Measurements from ENCODE around the gene KRTAP5-2.
A peak's percentile ranks its signal among the peaks of the same experiment; 100 is the strongest.
"Not testable (repeated sequence)": the region's sequence is repeated elsewhere in the genome, so short reads cannot be mapped to it uniquely, and the experiment has no call there.

KRTAP5-2 gene

GRCh38 chr11:1586699-1587098 is 11.4 kb downstream of the KRTAP5-2 start:
- DNase-seq, result no peak

DNA sequence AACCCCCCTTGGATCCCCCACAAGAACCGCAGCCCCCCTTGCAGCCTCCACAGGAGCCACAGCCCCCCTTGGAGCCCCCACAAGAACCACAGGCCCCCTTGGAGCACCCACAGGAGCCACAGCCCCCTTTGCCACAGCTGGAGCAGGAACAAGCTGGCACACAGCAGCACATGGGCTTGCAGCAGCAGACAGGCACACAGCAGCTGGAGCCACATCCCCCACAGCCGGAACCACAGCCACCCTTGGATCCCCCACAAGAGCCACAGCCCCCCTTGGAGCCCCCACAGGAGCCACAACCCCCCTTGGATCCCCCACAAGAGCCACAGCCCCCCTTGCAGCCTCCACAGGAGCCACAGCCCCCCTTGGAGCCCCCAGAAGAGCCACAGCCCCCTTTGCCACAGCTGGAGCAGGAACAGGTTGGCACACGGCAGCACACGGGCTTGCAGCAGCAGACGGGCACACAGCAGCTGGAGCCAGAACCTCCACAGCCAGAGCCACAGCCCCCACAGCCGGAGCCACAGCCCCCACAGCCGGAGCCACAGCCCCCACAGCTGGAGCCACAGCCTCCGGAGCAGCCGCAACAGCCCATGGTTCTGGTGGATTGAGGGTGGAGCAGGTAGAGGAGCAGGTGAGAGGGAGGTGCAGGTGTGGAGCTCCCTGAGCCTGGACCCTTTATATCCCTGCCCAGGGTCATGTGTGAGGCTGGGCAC is 13.3 kb downstream of the KRTAP5-2 start, which contains the start of gene KRTAP5-1:
Gene KRTAP5-1 (minus strand): TSS at position 623 of the 710 bp plus-strand sequence. CDS start 34 bp downstream, at position 589.
- DNase-seq, result not testable (repeated sequence)

DNA sequence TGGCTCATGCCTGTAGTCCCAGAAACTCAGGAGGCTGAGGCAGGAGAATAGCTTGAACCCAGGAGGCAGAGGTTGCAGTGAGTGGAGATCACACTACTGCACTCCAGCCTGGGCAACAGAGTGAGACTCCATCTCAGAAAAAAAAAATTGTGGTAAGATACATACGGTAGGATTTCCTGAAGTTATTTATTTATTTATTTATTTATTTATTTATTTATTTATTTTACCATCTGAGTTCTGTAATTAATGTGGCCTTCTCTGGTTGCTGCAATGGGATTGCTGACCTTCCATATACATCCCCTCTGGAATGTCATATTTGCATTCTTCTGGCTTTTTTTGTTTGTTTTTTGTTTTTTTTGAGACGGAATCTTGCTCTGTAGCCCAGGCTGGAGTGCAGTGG is 15.2 kb downstream of the KRTAP5-2 start:
- not testable (repeated sequence) for DNase-seq

- no peak for DNase-seq
These were observed 16.1 kb downstream of the KRTAP5-2 start for GRCh38 chr11:1581976-1582375.

GRCh38 chr11:1576825-1577224 is 21.3 kb downstream of the KRTAP5-2 start:
- no peak for DNase-seq

DNA sequence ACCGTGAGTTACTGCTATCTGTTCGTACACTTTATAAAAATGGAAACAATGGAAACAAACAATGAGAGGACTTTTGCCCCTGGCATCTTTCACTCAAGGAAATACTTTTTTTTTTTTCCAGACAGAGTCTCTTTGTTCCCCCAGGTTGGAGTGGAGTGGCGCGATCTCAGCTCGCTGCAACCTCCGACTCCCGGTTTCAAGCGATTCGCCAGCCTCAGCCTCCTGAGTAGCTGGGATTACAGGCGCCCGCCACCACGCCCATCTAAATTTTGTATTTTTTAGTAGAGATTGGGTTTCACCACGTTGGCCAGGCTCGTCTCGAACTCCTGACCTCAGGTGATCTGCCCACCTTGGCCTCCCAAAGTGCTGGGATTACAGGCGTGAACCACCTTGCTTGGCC is 22.3 kb downstream of the KRTAP5-2 start:
- not testable (repeated sequence) for DNase-seq

GRCh38 chr11:1574933-1575242 is 23.2 kb downstream of the KRTAP5-2 start:
- DNase-seq, result no peak

DNA sequence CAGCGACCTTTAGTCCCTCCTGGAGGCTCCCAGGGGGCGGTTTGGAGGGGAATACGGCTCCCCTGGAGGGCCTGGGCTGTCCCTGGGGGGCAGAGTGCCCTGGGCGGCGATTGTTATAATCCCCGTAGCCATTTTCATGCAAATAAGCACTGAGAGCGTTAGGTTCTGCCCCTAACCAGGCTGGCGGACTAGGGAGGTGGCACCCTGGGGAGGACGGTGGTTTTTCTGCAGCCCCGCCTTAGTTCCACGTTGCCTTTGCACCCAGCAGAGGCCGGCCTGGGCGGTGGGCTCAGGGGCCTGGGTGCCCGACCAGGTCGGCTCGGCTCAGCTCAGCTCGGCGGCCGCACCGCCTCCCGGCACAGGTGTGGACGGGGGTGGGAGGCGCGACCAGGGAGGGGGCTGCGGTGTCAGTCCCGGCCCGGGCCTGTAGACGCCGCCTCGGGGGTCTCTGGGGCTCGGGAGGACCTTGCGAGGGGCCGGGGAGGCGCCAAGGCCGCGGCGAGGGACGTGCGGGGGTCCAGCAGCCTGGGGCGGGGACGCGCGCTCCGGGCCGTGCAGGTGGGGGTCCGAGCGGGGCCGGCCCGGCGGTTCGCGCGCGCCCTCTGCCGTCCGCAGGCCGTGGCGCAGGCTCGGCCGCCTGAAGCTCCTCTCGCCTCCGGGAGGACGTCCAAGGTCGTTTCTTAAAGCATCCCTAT is 23.7 kb downstream of the KRTAP5-2 start:
- peak; percentile 20 for DNase-seq

GRCh38 chr11:1573903-1574237 is 24.2 kb downstream of the KRTAP5-2 start:
- no peak for DNase-seq

DNA sequence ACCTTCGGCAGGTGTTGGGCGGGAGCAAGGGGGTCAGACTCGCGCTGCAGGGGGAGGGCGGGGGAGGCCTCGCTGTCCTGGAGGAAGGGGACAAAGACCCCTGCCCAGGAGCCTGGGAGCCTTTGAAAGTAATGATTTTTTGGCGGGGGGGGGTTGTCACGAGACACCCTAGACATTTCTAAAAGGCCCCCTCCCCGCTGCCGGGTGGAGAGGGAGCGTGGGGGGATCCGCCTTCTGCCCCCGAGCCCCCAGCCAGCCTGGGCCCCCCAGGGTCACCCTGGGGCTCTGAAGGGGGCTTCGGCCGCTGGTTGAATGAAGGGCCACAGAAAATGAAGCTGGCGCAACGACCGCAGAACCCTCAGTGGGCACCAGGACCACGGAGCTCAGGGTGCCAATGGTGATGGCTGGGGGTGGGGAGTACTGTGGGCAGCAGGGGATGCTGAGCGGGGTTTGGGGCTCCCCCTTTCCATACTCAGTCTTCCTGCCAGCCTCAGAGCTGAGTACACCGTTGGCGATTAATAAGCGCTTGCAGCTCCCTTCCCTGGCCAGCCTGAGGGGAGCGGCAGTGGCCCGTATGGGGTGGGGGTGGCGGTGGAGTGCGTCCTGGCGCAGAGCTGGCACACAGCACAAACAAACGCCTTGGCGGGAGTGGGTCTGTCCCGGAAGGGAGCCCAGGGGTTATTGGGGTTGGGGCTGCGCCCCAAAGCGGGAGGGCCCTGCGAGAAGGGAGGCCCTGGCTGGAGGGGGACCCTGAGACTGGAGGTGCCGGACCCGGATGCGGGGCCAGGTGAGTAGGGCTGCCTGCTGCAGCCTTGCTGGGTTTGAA is 24.8 kb downstream of the KRTAP5-2 start:
- DNase-seq, result no peak

DNA sequence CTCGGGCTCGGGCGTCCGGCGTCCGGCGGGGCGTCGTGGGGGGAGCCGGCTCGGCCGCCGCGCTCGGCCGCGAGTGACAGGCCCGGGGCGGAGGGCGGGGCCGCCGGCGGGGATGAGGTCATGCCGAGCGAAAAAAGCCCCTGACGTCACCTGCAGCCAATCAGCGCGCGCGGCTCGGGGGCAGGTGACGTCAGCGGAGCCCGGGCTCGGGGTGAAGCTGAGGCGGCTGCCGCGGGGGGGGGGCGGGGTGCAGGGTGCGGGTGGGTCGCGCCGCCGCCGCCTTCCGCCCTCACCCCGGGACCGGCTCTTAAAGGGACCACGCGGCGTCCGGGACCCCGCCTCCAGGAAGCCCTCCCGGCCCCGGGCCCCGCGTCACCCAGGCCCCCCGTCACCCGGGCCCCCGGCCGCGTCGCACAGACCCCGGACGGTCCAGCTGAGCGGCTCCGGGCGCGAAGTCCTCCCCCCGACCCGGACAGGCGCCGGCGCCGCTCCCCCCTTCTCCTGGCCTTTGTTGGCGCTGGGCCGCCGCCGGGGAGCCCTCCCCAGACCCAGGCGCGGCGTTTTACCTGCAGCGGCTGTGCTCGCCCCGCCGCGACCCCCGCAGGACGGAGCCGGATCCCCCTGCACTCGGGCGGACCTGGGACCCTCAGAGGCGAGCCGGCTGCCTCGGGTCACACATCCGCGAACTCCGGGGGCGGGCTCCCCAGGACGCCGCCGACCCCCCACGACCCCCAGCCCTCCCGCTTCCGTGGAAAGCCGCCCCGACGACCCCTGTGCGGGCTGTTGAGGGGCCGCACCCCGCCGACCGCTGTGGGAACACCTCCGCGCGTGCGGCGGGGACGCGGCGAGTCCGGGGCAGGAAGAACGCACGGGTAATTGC is 25.7 kb downstream of the KRTAP5-2 start, which contains the start of gene DUSP8:
Gene DUSP8 (minus strand): TSS at position 75 of the 880 bp plus-strand sequence. CDS start 6,445 bp downstream, outside the sequence.
- DNase-seq, result peak; percentile 78

- DNase-seq, result no peak
These were observed 26.3 kb downstream of the KRTAP5-2 start for GRCh38 chr11:1571760-1572196.

DNA sequence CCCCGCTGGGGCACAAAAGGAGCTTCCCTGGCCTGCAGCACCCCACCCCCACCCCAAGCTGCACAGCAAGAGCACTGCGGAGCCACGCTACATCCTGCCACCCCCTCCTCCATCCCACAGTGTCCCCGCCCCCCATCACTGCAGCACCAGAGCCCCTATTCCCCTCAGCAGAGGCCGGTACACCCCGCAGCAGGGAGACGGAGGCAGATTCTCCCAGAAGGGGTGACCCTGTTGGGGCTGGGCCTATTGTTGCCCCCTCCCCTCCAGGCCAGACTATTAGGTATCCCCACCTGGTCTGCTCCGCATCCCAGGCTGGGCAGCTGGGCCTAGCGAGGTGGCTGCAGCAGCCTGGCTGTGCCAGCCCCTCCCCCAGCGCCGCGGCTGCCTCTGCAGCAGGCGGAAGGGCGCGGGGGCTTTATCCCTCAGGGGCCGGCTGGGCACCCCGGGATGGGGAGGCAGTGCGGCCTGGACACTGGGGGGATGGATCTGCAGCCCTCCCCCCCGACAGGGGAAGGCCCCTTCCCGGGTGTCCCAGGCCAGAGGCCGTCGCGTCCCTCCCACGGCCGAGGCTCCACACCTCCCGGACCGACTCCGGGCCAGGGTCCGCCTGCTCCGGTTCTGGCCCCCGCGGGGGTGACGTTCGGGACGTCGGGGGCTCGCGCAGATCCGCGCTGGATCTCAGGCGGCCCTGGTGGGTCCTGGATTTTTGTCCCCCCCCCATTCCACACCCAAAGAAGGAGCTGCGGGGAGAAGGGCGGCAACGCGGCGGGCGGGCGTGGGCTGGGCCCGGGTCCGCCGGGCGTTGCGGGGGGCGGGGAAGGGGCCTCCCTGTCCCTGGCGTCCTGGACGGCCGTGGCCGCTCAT is 27.0 kb downstream of the KRTAP5-2 start:
- DNase-seq, result no peak

DNA sequence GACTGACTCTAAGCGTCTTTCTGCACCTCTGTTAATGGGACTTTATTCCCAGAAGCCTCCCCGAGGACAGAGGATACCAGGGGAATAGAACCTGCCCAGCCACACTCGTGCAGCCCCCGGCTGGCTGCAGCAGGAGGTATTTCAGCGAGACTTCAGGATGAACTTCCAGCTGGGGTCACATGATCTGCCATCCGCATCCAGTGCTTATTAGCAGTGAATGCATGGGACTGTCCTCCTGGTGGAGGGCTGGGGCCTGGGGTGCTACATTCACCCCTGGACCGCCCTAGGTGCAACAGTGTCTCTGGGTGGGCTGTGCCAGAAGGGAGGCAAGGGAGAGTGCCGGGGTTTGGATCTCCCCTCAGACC is 27.6 kb downstream of the KRTAP5-2 start:
- DNase-seq, result no peak

- no peak for DNase-seq
These were observed 28.1 kb downstream of the KRTAP5-2 start for GRCh38 chr11:1570001-1570453.

GRCh38 chr11:1569251-1569780 is 28.8 kb downstream of the KRTAP5-2 start:
- DNase-seq, result no peak

DNA sequence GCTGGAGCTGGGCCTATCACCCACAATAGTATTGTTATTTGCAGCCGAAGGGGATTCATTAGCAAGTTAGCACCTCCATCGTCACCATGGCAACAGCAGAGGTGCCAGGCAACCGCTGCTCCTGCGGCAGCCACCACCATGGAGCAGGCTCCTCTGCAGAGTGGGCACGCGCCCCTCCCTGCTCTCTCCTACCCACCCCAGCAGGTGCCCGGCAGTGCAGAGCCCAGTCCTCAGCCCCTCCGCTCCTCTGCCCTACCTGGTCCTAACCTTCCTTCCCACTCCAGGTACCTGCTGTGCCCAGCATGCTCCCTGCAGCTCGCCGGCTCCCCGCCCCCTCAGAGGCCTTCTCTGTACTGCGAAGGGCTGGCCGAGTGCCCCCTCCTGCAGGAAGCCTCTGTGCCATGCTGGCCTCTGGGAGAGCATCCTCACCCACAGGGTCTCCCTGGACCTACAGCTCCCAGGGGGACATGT is 29.6 kb downstream of the KRTAP5-2 start:
- no peak for DNase-seq

DNA sequence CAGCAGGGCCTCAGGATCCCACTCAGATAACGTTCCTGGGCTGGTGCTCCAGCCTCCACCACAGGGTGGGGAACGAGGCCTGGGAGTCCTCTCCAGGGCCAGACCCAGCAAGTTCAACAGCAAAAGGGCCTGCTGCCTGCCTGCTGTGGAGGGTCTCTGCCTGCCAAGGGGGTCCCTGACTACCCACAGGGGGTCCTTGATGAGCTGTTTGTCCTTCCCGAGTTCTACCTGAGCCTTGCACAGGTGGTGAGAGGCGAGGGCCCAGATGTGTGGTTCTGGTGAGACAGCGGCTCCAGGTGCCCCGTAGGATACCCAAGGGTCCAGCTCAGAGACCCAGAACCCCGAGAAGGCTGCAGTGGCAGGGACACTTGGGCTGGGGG is 30.4 kb downstream of the KRTAP5-2 start:
- DNase-seq, result no peak

DNA sequence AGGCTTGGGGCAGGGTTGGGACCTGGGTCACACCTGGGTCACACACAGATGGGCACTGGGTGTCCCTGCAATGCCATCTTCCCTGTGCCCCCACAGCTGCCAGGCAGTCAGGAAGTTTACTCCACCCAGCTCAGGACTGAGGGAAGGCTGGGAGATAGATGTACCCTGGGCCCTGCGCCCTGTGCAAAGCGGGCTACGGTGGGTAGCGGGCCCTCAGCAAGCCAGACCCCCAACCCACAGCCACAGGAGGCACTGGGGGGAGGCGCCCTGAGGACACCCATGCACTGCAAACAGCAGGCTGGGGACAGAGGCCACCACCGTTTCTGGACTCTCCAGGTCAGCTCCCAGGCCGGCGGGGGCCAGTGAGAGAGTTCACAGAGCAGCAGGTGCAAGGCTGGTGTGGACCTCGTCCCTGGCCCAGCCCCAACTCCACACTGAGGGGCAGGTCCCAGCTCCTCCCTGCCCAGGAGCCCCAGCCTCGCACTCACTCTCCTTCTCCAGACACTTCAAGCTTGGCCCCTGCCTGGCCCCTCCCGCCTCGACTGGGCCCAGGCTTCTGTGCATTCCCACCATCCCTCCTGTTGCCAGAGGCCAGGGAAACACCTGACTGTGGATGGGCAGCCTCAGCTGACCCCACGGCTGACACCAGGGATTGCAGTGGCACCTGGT is 30.9 kb downstream of the KRTAP5-2 start:
- no peak for DNase-seq

DNA sequence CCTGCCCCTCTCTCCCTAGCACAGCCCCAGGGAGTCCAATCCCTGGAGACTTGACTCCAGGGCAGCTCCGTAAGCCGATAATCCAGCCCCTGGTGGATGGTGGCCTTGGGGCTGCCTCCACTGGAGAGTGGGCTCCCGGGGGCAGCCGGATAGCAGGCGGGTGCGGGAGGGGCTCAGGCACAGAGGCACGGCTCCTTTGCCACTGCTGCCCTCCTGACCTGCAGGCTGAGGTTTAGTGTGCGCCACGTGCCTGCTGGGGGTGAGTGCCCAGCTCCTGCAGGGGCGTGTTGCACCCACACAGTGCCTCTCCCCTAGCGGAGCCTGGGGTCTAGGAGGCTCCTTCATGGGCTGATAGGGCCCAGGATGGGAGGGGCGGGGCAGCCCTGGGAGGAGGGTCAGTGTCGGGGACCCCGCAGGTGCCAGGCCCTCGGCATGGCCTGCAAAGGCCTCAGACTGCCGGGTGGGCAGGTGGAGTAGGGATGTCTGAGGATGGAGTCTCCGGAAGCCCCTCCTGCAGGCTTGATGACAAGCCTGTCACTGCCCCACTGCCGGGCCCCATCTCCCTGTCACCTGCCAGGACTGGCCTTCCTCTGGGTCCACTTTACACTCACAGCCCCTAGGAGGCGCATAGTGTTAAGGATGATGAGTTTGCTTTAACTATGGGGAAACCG is 31.6 kb downstream of the KRTAP5-2 start:
- no peak for DNase-seq

Data from T1000 (cell line).